GM18861 (cell line): Measurements from ENCODE around the gene ANKRD53.
"Not testable (repeated sequence)": the region's sequence is repeated elsewhere in the genome, so short reads cannot be mapped to it uniquely, and the experiment has no call there.

ENCODE experiments used
- ATAC-seq: cut with Tn5 transposase; IDR thresholded peaks from one replicate; pipeline ENCODE4 v1.9.1; 2021; ENCODE audit not compliant: unreplicated experiment

Gene ANKRD53

GRCh38 chr2:70988726-70989648 is 10.6 kb downstream of the ANKRD53 start:
- ATAC-seq, result no peak

GRCh38 chr2:70990216-70990615 is 11.8 kb downstream of the ANKRD53 start:
- no peak for ATAC-seq

- ATAC-seq, result no peak
Measured at GRCh38 chr2:70991142-70991541, 12.7 kb downstream of the ANKRD53 start.

DNA sequence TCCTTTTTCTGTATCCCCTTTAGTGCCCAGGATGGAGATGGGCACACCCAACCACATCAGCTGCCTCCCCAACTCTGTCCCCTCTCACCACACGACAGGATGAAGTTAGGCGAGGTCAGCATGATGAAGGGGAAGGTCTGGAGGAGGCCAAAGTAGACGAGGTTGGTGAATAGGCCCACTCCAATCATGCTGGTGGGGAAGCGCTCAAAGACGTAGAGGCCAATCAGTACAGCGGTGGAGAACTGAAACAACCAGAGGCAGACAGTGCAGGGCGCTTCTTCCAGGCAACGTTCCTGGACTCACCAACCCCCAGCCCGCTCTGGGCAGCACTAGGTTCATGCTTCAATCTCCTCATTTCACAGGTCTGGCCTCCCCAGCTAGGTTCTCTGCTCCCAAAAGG is 13.3 kb downstream of the ANKRD53 start:
- no peak for ATAC-seq

DNA sequence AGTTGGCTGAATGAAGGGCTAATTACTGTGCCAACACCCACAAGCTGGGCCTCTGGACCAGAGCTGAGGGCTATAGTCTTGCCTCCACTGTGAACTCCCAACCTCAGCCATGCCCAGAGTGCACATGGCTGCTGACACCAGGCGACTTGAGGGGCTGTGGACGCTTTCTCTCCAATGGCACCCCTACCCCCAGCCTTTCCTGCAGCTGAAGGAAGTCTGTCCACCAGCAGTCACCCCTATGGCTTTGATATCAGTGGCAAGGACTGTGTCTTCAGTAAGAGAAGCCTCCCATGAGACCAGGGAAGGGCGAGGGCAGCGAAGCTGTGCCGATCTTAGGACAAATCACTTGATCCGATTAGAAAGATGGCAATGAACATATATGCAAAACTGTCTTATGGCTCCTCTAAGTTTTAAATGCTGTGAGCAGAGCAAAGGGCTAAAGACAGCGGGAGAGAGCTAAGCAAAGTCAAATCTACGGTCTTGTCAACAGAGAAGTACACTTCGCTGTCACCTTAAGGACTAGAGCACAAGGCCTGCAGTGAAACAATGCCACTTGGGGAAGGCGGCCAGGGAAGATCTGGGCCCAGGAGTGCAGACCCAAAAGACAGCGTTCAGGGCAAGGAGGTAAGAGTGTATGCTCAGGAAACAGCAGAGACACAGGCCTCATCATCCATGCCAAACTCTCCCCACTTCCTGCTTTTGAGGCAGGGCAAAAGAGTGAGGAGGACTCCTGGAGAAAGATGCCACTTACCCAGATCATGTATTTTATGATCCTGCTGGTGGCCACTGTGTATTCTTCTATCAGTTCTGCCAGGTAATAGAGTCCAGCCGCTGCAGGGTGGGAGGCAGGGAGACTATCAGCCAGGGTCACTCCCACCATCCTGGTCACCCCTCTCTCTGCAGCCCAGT is 14.8 kb downstream of the ANKRD53 start:
- no peak for ATAC-seq

- no peak for ATAC-seq
Measured at GRCh38 chr2:70994009-70994698, 15.7 kb downstream of the ANKRD53 start.

DNA sequence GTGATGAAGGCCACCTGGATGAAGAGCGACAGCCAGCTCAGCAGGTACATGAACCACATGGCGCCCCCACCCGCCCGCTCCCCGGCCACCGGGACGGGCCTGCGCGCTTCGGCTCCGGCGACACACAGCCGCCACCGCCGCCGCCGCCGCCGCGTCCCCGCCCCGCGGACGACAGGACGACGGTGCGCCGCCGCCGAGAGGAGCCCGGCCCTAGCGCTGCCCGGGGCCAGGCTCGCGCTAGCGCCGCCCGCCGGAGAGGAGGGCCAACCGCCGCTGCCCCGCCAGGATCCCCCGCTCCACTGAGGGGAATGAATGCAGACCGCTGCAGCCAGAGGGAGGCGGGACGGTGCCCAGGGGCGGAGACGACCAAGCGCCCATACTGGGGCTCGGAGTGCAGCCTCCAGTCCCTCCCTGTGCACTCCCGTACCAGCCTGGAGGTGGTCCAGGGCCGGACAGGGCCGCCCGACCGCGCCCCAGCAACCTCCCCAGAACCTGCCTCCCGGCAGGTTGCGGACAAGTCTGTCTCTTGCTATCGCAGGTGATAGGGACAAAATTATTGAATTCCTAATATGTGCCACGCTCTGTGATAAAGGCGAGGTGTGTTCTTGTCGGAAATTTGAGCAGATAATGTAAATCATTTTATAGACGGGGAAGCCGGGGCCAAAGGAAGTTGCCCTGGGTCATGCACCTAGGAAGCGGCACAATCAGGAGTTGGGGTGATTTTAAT is 16.4 kb downstream of the ANKRD53 start, which contains the start of gene TEX261:
Gene TEX261 (minus strand): TSS at position 175 of the 727 bp plus-strand sequence. CDS start 116 bp downstream, at position 59.
- ATAC-seq, result peak; percentile 89

DNA sequence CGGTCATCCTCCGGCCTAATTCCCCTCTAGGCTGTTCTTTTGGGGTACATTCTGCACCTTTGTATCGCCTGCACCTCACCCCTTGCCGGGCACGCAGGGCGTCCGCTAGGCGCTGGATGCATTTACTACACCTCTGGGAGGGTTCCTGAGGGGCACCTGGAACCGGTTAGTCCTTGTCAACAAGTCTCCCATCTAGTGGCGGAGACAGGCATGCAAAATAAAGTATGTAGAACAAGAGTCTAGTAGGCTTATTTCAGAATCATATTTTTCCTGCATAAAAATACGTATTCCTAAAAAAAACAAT is 16.9 kb downstream of the ANKRD53 start:
- peak; percentile 34 for ATAC-seq

DNA sequence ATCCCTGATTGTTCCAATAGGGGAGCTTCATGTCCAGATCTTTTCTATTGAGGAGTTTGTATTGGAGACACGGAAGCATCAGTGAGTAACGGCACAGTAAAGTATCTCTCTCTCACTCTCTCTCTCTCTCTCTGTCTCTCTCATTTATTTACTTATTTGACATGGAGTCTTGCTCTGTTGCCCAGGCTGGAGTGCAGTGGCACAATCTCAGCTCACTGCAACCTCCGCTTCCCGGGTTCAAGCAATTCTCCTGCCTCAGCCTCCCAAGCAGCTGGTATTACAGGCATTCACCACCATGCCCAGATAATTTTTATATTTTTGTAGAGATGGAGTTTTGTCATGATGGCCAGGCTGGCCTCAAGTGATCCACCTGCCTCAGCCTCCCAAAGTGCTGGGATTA is 20.5 kb downstream of the ANKRD53 start:
- ATAC-seq, result not testable (repeated sequence)

DNA sequence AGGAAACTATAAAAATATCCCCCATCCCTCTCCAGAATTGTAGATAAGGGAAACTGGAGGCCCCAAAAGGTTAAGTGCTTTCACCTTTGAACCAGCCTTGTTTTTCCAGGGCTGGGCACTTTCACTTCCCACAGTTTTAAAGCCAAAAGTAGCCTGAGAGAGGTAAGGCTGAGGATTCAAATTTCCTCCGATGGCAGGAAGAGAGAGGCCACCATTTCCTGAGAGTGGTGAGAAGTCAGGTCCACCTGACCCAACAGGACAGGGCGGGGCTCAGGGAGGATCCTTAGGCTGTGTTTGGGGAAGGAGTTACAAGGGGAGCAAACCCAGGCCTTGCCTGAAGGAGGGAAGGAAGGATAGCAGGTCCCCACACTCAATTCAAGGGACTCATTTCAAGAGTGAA is 20.9 kb downstream of the ANKRD53 start:
- no peak for ATAC-seq

GRCh38 chr2:70999931-71000330 is 21.5 kb downstream of the ANKRD53 start:
- ATAC-seq, result not testable (repeated sequence)

- ATAC-seq, result peak; percentile 86
Measured at GRCh38 chr2:71000780-71001591, 22.6 kb downstream of the ANKRD53 start.

- ATAC-seq, result no peak
Measured at GRCh38 chr2:71001592-71001927, 23.1 kb downstream of the ANKRD53 start.

DNA sequence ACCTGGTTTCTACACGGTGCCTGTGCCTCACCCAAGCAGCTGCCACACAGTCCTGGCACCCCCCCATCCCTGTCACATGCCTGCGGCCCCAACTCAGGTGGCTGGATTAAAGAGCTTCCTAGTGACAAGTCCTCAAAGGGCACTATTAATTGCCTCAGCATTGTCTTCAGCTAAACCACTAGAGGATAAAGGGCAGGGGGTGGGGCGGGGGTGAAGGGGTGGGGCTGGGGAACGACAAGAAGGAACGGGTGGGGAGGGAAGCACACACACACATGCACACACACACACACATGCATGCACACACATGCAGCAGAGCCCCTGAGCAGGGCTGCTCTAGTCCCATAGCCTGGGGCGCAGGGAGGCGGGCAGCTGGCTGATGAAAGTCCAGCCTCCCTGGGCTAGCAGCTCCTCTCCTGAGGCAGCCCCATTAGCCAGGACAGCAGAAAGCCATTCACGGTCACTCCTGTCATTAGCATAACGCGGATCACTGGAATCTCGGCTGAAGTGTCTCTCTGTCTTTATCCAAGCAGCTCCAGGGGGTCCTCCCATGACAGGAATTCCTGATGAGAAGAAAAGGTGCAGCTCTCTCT is 23.6 kb downstream of the ANKRD53 start:
- ATAC-seq, result no peak

- ATAC-seq, result no peak
Measured at GRCh38 chr2:71003396-71003795, 25.0 kb downstream of the ANKRD53 start.

- ATAC-seq, result no peak
Measured at GRCh38 chr2:71003966-71004755, 25.7 kb downstream of the ANKRD53 start.

DNA sequence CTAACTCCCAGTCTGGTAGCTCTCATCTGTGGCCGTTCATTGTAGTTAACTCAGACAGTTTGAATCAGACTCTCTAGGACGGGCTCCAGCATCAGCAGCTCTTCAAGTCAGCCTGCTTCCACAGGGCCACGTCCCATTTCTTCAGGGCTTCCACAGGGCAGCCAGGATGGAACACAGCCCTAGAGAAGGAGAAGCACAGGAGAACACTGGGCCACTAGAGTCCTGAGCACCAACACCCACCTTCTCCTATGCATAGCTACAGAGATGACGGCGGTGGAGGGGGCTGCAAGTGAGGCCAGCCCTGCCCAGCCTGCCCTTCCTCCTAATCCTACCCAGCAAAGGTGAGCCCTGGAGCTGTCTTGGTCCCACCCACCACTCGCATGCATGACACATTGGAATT is 26.4 kb downstream of the ANKRD53 start:
- no peak for ATAC-seq
